ENCODE measurements around the gene SPEF2. TPM values are rescaled to one million over a fixed set of nuclear protein-coding genes. Genes with fewer than 3 reads are reported as not detected.

The SPEF2 gene
- total RNA-seq, 1 experiment from 2014 or later = 0.87 TPM

DNA sequence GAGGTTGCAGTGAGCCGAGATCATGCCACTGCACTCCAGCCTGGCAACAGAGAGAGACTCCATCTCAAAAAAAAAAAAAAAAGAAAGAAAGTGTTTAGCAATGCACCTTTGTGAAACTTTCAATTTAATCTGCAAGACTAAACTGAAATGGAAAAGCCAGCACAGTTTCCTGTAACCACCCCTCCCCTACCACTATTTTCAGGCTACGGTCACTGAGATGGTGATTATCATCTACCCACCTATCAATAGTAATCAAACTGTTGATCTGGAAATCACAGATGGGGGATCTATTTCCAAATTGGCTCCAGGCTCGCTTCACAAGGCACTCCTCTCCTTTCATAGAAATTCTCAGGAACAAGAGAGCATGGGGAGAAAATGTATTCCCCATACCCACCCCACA lies 208.4 kb downstream of the SPEF2 start:
- H3K9me3 ChIP-seq (ENCODE audit: control insufficient read depth, insufficient read depth, low read depth, low read length) = no peaks in the 10 kb centered on the region
- no peak overlapping the region for H3K27ac ChIP-seq (ENCODE audit: low read length)
- H3K36me3 ChIP-seq (ENCODE audit: control insufficient read depth, insufficient read depth, low read length) = no peaks in the 10 kb centered on the region
- in situ Hi-C loops (cut with HindIII; ENCODE audit: low pct_unique_long_range_greater_than_20kb, low sequenced_read_pairs) (no loop called here), intact Hi-C loops (cut with micrococcal nuclease; ENCODE audit: unreplicated experiment) (no loop called here)
- DNase-seq (ENCODE audit: low read depth, low spot score) (no peak), ATAC-seq (no peak)
- no peaks in the 10 kb centered on the region; the same call in 1 of the 2 replicates for H3K27me3 ChIP-seq (ENCODE audit: control insufficient read depth, insufficient read depth, low read length)
- ChIA-PET POLR2A (no interaction called here), CTCF (no interaction called here)
- BruUV-seq (replicated peaks) = no TSS peak
- no peaks in the 10 kb centered on the region for H3K4me1 ChIP-seq (ENCODE audit: control insufficient read depth, insufficient read depth, low read length)
- TF ChIP-seq, protein P1, sequence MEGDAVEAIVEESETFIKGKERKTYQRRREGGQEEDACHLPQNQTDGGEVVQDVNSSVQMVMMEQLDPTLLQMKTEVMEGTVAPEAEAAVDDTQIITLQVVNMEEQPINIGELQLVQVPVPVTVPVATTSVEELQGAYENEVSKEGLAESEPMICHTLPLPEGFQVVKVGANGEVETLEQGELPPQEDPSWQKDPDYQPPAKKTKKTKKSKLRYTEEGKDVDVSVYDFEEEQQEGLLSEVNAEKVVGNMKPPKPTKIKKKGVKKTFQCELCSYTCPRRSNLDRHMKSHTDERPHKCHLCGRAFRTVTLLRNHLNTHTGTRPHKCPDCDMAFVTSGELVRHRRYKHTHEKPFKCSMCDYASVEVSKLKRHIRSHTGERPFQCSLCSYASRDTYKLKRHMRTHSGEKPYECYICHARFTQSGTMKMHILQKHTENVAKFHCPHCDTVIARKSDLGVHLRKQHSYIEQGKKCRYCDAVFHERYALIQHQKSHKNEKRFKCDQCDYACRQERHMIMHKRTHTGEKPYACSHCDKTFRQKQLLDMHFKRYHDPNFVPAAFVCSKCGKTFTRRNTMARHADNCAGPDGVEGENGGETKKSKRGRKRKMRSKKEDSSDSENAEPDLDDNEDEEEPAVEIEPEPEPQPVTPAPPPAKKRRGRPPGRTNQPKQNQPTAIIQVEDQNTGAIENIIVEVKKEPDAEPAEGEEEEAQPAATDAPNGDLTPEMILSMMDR (IDR thresholded peaks at IDR 0.05) = no peak
- TF ChIP-seq, protein P2, sequence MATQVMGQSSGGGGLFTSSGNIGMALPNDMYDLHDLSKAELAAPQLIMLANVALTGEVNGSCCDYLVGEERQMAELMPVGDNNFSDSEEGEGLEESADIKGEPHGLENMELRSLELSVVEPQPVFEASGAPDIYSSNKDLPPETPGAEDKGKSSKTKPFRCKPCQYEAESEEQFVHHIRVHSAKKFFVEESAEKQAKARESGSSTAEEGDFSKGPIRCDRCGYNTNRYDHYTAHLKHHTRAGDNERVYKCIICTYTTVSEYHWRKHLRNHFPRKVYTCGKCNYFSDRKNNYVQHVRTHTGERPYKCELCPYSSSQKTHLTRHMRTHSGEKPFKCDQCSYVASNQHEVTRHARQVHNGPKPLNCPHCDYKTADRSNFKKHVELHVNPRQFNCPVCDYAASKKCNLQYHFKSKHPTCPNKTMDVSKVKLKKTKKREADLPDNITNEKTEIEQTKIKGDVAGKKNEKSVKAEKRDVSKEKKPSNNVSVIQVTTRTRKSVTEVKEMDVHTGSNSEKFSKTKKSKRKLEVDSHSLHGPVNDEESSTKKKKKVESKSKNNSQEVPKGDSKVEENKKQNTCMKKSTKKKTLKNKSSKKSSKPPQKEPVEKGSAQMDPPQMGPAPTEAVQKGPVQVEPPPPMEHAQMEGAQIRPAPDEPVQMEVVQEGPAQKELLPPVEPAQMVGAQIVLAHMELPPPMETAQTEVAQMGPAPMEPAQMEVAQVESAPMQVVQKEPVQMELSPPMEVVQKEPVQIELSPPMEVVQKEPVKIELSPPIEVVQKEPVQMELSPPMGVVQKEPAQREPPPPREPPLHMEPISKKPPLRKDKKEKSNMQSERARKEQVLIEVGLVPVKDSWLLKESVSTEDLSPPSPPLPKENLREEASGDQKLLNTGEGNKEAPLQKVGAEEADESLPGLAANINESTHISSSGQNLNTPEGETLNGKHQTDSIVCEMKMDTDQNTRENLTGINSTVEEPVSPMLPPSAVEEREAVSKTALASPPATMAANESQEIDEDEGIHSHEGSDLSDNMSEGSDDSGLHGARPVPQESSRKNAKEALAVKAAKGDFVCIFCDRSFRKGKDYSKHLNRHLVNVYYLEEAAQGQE (IDR thresholded peaks at IDR 0.05; ENCODE audit: insufficient read depth in 1 of 2, low read depth in 2 of 2, low read length in 1 of 2) = no peak
- H3K4me3 ChIP-seq (ENCODE audit: low read depth in 2 of 2, low read length in 2 of 2) = no peak overlapping the region

DNA sequence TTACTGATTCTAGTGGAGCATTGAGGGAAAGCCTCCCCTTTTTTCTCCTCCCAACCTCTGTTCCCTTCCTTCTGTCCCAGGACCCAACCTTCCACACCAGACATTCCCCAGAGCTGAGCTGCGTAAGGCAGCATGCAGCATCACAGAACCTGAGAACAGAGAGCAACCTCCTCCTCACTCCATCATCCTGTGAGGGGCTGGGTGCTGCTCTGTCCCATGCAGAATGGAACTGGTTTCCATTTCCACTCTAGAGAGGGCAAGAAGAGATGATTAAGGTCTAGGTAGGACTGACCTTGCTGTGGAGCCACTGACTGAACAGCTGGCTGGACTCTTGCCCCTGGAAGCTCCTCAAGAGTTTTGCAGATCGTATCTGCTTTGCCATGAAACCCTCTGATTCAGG lies 208.9 kb downstream of the SPEF2 start:
- no peak overlapping the region for H3K4me3 ChIP-seq (ENCODE audit: low read depth in 2 of 2, low read length in 2 of 2)
- DNase-seq (ENCODE audit: low read depth, low spot score) = no peak
- CTCF ChIA-PET = no interaction called here
- H3K36me3 ChIP-seq (ENCODE audit: control insufficient read depth, insufficient read depth, low read length) = no peaks in the 10 kb centered on the region
- TF ChIP-seq, protein P2 (IDR thresholded peaks at IDR 0.05; ENCODE audit: insufficient read depth in 1 of 2, low read depth in 2 of 2, low read length in 1 of 2) = no peak
- no peaks in the 10 kb centered on the region for H3K9me3 ChIP-seq (ENCODE audit: control insufficient read depth, insufficient read depth, low read depth, low read length)
- no peak overlapping the region for H3K27ac ChIP-seq (ENCODE audit: low read length)
- no TSS peak for BruUV-seq (replicated peaks)
- intact Hi-C loops (cut with micrococcal nuclease; ENCODE audit: unreplicated experiment) (no loop called here), in situ Hi-C loops (cut with HindIII; ENCODE audit: low pct_unique_long_range_greater_than_20kb, low sequenced_read_pairs) (no loop called here)
- POLR2A ChIA-PET = no interaction called here
- H3K27me3 ChIP-seq (ENCODE audit: control insufficient read depth, insufficient read depth, low read length) = no peaks in the 10 kb centered on the region; the same call in 1 of the 2 replicates
- ATAC-seq = no peak
- no peaks in the 10 kb centered on the region for H3K4me1 ChIP-seq (ENCODE audit: control insufficient read depth, insufficient read depth, low read length)

DNA sequence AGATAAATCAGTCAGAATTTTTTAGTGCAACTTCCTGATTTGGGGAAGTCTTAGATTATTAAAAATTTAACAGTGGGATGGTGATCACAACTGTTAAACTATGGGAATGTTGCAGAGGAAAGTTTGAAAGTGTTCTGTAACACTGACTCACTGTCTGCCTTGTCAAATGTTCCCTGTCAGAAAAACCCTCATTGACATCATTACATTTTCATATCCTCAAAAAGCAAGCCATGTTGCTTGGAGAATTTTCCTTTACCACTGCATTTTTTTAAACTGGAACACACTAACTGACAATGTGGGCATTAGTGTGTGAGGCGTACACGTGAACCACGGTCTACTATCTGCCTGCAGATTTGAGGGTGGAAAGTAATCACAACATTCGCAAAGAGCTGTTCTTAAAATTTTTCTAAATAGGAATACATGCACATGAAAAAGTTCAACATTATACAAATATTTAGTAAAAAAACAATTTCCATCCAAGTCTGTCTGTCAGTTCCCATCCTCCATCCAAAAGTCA lies 210.5 kb downstream of the SPEF2 start:
- TF ChIP-seq TCF7L2 (IDR thresholded peaks at IDR 0.05; ENCODE audit: low read depth, low read length) (no peak), POLR2AphosphoS5 (IDR thresholded peaks at IDR 0.05; ENCODE audit: low read depth, low read length) (no peak), SIN3A (IDR thresholded peaks at IDR 0.05; ENCODE audit: borderline replicate concordance, insufficient read depth, low read depth, low read length) (no peak)
- TF ChIP-seq, protein P1 (IDR thresholded peaks at IDR 0.05) = no peak
- TF ChIP-seq, protein P2 (IDR thresholded peaks at IDR 0.05; ENCODE audit: insufficient read depth in 1 of 2, low read depth in 2 of 2, low read length in 1 of 2) = no peak
- BruUV-seq (replicated peaks) = no TSS peak
- Histone ChIP-seq H3K27me3 (ENCODE audit: control insufficient read depth, insufficient read depth, low read length) (no peaks in the 10 kb centered on the region; the same call in 1 of the 2 replicates), H3K4me3 (ENCODE audit: low read depth in 2 of 2, low read length in 2 of 2) (no peak overlapping the region), H3K4me1 (ENCODE audit: control insufficient read depth, insufficient read depth, low read length) (no peaks in the 10 kb centered on the region), H3K9me3 (ENCODE audit: control insufficient read depth, insufficient read depth, low read depth, low read length) (no peaks in the 10 kb centered on the region), H3K36me3 (ENCODE audit: control insufficient read depth, insufficient read depth, low read length) (no peaks in the 10 kb centered on the region), H3K27ac (ENCODE audit: low read length) (no peak overlapping the region)
- POLR2A ChIA-PET = no interaction called here
- no peak for ATAC-seq
- CTCF ChIA-PET = no interaction called here
- in situ Hi-C loops (cut with HindIII; ENCODE audit: low pct_unique_long_range_greater_than_20kb, low sequenced_read_pairs) (no loop called here), intact Hi-C loops (cut with micrococcal nuclease; ENCODE audit: unreplicated experiment) (no loop called here)
- no peak for DNase-seq (ENCODE audit: low read depth, low spot score)
